ENCODE data around the gene ACOT7.

- TF ChIP-seq POLR2AphosphoS5 (IDR thresholded peaks at IDR 0.05; ENCODE audit: borderline replicate concordance, low read depth, low read length), result no peak
- no peak for TF ChIP-seq EZH2 (IDR thresholded peaks at IDR 0.05)
These were observed 9.4 kb downstream of the ACOT7 start for GRCh38 chr1:6384135-6384534.
